AG20443 (cell line): ENCODE measurements around the gene PTPRN.

Experiments used
- DNase-seq: peaks from one replicate; pipeline ENCODE4 v3.0.0; 2012; ENCODE audit warnings: low spot score, mixed read lengths

Gene PTPRN

DNA sequence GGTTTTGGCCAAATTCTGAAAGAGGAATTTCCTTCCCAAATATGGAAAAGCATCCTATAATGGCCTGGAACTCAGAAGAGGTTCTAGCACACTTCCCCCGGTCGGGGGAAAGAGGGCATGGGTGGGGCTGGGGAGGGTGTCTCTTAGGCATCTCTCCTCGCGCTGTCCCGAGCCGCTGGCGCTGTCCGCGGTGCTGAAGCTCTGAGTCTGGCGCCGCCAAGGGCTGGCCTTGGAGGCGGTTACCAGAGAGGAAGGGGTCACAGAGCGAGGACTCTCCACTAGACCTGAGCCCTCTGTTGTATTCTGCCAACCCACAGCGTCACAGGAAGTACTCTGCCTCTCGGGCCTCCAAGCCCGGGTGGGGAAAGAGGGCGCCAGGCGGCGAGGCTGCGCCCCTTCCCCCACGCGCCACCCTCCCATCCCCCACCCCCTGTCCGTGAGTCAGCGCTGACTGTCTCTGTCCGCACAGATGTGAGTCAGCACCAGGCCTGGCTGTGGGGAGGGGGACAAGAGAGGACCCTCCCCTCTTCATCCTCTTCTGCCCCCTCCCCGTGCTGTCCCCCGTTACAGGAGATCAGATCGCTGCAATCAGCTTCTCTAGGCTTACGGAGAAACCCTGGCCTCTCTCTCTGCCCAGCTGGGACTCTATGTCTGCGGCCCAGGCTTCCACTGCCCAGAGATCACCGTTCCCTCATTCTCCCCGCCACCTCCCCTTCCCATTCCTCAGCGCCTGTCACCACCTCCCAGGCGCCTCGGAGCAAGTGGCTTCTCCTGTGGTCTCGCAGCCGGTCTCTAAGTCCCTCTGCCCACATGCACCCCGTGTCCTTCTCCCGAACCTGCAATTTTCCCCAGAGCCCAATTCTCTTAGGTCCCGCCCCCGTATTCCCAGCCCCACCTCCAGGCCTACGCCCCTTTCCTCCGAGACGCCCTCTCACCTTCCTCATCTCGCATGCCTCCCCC, 779 bp downstream of the PTPRN start:
- DNase-seq, result peak; percentile 89

DNA sequence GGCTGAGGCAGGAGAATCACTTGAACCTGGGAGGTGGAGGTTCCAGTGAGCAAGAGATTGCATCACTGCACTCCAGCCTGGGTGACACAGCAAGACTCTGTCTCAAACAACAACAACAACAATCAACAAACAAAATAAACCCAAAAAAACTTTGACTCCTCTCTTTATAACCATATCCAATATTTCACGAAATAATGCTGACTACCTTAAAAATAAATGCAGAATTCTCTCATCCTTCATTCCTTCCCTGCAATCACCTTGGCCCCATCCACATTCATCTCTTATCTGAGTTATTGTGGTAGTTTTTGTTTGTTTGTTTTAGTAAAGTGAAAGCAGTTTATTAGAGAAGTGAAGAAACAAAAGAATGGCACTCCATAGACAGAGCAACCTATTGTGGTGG, 3.2 kb downstream of the PTPRN start:
- no peak for DNase-seq

DNA sequence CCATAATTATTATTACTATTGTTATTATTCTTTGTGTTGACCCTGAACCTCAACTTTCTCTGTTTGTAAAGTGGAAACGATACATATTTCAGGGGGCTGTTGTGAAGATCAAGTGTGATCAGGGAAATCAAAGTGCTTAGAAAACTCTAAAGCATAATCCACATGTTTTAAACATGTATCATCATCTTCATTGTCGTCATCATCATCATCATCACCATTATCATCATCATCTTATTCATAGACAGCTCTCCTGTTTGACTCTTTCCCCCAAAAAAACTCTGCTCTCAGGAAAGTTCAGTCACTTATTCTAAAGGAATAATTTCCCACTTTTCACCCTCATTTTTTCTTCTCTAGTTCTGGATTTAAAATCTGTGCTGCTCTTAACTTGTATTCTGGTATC, 5.0 kb downstream of the PTPRN start:
- DNase-seq, result no peak

DNA sequence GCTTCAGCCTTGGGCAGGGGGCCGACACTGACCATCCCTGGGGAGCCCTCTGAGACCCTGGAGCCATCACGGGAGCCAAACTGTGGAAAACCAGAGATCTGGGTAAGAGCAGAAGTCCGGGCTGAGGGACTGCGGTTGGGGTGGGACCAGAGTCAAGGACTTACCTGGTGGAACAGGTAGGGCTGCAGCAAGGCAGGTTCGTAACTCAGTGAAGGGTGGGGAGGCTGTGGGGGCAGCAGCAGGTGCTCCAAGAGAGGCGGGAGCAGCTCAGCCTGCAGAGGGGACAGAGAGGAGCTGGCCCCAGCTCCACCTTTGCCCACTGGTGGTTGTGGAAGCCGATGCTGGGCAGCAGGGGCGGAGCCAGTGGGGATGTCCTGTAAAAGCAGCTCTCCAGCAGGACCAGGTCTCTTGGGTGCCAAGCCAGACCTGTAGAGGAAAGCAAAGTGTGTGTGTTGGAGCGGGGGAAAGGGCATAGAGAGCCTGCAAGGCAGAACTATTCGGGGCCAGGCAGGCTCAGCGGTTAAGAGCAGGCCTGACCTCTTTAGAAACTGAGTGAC, 6.7 kb downstream of the PTPRN start:
- no peak for DNase-seq

DNA sequence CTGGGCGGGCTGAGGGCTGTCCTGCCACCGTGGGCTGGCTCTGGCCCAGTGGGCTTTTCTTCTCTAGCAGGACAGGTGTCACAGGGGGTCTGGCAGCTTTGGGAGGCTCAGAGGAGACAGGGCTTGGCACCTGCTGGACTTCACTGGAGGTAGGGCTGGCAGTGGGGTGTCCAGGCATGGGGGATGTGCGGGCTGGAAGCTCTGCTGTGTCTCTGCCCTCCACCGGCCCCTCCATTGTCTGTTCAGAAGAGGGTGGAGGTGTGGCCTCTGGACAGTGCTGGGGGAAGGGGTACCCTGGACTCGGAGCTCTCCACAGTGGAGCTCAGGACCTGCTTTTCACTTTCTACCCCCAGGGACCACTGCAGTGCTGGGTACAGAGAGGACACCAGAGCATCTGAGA, 9.2 kb downstream of the PTPRN start:
- DNase-seq, result no peak

DNA sequence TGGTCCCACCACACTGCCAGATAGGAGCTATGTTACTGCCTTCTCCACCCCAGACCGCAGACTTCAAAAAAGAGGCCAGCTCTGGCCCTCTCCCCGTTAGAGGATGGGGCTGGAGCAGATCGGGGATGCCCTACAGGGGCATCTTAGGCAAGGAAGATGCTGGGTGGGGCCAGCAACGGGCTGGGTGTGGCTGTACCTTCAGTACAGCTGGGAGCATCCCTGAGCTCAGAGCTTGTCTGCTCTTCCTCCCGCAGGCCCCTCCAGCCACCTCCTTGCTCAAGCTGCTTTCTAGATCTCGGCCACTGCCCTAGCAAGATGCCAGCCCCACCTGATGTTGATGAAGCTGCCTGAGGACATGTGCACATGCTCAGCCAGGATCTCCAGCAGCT, 9.8 kb downstream of the PTPRN start:
- no peak for DNase-seq

DNA sequence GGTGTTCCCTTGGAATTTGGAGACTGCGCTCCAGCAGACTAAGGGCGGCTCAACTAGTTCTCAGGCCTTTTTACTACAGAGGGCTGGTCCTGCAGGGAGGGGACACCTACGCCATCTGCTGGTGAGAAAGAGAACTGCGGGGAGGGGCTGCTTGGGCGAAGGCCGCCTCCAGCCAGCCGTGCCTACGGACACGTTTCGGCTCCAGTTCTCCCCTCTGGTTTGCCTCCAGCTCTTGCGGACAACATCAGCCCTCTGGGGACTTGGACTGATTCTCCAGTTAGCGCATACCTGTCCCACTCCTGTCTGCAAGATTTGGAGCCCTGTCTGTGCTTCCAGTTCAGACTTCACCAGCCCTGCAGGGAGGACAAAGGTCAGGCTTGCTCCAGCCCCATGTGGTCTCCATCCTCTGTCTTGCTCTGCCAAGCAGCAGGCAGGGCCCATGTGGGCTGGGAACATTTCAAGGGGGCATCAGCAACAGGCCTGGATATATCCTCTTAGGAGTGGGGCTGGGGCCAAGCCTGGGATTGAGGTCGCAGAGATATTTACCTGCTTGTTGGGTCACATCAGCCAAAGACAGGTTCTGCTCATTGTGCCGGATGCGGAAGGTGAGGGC, 10.3 kb downstream of the PTPRN start:
- peak; percentile 96 for DNase-seq

DNA sequence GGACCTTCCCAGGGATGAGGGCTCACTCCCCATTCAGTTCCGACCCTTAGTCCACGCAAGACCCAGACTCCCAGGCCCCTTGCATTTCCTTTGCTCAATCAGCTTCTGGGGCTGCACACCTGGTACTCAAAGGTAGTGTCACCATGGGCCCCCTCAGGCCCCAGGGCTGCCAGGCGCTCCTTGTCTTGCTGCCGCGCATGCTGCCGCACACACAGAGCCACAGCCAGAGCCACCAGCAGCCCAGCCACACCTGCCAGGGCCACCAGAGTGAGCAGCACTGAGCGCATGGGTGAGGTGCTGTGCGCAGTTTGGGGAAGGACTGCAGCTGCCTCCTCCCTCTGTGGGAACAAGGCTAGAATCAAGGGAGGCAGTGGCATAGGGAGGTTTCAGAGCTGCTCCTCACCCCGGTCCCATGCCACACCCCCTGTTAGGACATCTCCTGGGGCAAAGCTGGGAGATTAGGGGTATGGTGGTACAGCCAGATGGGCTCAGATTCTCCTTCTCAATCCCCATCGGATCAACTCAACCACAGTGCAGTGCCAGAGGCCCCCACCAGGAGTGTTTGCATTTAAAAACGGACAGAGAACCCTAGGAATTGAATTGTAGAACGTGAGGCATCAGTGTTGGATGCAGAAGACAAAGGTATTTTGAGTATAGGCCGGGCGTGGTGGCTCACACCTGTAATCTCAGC, 11.3 kb downstream of the PTPRN start:
- no peak for DNase-seq

DNA sequence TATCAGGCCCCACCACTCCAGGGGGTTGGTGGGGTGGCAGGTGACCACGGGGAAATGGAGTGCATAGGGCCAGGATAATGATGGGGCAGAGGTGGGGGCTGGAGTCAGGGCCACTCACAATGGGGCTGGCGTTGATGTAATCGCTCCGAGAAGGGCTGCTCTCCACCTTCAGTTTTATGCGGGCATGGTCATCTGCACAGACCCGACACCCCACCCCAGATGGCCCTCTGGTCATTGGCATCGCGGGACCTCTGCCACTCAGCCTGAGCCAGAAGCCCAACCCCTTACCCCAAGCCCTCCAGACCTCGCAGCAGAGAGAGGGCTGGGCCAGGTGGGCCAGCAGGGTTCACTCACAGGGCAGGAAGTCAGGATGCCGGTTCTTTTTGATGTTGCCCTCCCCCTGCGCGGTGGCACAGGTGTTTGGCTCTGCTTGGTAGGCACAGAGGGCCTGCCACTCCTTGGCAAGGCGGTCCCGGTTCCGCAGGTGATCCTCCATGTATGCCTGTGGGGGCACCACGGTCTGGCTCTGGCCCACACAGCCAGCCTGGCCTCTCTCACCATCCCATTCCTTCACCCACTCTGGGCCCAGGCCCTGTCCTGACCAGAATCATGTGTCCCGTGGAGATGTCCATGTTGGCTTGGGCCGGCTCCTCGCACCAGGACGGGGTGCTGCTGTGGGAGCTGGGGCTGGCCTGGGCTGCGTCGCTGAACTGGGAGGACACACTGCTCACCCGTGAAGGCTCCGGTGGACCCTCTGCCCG, 12.4 kb downstream of the PTPRN start:
- DNase-seq, result no peak

DNA sequence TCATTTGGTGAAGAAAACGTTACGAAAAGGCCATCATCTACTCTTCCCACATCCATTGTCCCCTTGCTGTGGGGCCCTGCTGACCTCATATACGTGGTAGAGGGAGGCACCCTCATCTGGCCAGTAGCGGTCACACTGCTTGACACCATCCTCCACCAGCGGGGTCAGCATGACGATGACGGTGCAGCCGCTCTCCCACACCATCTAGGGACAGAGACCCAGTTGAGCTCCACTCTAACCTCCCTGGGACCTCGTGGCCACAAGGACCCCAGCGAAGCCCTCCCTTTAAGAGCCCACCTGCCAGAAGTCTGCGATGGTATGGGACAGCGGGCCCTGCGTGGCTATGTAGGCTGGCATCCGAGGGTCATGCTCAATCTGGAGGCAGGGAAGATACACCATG, 13.1 kb downstream of the PTPRN start:
- no peak for DNase-seq

DNA sequence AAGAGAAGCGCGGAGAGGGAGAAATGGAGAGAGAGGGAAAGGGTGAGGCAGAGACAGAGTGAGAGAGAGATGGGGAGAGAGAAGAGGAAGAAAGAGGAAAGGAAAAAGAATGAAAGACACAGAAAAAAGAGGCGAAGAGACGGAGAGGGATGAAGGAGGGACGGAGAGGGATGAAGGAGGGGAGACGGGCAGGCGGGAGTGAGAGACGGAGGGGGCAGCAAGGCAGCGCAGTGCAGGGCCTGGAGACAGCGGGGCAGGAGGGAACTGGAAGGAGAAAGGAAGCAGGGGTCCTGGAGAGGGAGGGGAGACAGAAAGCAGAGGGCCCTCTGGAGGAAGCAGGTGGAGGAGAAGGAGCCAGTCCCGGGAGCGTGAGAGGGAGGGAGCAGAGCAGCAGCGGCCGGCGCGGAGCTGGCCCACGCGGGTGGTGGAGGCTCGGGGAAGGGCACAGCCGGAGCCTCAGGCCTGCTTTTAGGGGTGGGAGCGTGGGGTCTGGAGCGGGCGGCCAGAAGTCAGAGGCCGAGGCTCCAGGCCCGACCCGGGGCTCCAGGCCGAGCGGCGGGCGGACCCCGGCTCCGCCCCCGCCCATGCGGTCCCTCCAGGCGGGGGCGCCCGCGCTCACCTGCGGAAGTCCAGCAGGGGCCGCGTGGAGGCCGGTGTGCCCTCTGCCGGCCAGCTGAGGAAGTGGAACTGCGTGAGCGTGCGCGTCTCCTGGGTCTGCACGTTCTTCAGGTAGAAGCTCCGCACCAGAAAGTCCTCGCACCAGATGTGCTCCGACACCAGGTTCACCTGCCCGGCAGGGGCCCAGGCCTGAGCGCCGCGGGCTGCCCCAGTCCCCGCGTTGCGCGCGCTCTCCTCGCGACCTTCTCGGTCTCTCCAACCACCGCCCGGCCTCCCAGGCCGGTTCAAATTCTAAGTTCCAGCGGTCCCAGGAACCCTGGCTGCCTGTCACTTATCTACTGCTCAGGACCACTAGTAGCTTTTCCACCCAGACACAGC, 14.5 kb downstream of the PTPRN start:
- peak; percentile 95 for DNase-seq

DNA sequence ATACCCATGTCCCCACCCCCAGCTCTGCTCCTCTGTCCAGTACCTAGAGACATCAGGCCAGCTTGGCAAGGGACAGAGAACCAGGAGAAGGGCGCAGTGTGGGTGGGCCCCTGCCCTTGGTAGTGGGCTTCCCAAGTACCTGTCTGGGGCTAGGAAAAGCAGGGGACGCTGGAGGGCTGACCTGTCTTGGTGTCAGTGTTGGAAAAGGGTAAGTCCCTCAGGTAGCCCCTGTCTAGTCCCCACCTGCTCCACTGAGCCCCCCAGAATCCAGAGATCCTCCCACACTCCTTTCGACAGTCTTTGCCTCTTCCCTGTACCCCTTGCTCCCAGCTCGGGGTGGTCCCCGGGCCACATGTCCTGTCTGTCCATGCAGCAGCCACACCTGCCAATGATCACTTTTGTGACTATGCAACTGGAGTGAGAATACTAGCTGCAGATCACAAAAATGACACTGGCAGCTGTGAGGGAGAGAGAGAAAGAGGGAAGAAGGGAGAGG, 15.4 kb downstream of the PTPRN start:
- DNase-seq, result no peak

DNA sequence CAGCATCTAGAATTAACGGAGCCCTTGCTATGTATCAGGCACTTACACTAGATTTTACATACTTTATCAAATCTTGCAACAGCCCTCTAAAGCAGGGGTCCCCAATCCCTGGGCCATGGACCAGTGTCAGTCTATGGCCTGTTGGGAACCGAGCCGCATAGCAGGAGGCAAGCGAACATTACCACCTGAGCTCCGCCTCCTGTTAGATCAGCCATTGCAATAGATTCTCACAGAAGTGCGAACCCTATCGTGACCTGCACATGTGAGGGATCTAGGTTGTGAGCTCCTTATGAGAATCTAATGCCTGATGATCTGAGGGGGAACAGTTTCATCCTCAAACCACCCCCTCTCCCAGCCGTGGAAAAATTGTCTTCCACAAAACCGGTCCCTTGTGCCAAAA, 16.6 kb downstream of the PTPRN start:
- no peak for DNase-seq

DNA sequence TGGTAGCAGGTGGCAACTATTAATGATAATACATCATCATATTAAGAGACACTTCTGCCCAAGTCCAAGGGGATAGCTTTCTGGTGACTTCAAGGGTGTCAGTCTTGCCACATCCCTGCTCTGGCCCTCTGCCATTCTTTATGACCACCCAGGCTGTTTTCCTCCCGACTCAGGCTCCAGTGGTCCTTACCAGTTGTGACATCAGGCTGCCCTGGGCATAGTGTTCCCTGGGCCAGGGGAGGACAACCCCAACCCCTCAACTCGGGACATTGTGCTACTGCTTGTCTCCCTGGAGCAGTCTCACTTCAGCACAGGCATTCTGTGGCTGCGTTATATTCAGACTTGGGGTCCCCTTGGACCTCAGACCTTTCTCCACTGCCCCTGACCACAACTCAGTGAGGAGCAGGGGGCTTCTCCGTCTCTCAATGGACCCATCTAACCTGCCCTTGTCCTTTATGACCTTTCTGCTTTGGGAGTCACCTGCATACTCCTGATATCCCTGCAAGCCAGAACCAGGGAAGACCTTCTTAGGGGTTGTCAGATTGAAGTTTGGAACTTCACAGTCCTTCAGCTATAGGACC, 17.2 kb downstream of the PTPRN start:
- no peak for DNase-seq

DNA sequence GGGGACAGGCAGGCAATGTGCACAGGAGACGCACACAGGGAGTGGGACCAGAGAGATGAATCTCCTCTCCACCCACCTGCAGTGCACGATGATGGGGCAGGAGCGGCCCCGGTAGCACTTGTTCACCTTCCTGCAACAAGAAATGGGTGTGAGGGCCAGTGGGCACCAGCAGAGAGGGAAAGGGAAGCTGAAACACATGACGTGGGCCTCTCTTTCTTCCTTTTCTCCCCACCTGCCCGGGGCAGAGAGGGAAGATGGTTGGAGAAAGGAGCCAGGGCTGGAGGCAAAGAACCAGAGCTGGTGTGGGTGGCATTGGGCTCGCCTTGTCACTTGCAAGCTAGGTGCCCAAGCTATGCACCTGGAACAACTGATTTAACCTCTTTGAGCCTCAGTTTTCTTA, 17.8 kb downstream of the PTPRN start:
- DNase-seq, result no peak

DNA sequence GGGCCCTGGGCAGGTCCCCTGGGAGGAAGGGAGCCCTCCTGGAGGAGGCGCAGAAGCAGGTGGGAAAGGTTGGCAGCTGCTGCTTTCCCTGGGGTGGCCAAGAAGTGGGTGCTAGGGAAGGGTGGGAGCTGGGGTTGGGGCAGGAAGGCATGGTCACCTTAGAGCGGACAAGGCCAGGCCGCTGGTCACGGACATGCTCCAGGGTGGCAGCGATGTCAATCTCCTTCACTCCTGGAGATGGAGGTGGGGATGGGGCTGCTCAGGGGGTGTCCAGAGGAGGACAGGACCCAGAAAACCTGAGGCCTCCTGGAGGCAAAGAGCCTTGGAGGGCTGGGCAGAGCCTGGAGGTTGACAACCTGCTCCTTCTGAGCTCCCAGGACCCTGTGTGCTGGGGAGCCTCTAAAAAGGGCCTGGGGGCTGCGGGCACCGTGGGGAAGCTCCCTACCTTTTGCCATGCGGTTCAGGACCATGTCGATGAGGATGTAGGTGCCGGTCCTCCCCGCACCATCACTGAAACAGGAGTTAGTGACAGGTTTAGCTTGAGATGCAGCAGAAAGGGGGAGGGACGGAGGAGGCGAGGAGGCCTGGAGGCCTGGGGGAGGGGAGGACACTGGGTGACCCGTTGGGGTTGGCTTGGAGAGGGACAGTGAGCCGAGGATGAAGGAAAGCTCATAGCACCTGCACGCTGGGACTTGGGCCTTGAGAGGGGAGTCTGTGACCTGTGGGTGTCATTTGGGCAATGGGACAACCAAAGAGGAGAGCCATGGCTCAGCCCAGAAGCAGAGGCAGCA, 18.6 kb downstream of the PTPRN start:
- no peak for DNase-seq

DNA sequence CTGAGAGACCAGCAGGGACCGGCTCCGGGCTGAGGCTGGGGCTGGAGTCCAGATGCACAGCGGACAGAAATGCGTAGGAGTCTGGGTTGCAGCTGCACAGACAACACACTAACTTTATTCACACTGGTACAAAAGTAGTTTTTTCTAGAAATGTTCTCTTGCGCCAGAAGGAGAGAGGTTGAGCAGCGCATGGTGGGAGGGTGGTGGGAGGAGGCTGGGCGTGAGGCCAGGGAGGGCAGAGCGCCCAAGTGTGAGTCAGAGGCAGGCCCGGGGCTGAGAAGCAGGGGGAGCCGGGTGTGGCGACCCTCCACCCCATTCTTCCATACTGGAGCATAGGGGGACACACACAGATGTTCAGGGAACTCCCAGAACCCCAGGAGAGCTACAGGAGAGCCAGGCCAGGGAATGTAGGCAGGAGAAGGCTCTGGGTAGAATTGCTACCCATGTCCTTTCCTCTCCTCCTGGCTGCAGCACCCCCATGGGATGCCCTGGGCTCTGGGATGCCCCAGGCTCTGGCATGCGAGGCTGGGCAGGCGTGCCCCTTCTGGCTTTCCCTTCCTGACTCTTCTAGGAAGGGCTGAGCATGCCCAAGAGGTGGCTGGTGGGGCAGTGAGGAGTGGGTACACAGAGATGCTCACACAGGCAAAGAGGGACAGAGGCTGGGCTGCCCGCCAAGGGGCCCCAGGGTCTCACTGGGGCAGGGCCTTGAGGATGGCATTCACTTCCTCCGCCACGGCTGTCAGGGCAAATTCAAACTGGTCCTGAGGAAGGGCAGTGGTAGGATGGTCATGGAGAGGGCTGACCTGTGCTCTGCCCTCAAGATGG, 19.5 kb downstream of the PTPRN start:
- DNase-seq, result peak; percentile 90

DNA sequence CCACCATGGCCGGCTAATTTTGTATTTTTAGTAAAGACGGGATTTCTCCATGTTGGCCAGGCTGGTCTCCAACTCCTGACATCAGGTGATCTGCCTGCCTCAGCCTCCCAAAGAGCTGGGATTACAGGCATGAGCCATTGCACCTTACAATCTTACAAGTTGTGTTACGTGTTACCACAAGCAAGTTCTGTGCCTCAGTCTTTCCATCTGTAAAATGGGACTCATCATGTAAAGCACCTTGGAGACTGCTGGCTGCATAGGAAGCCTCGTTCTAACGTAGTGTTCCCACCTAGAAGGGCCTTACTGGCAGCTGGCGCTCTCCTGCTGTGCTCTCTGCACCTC, 20.0 kb downstream of the PTPRN start:
- DNase-seq, result no peak
